GM21381 (cell line): ENCODE data around the gene POLR1H.
A peak's percentile ranks its signal among the peaks of the same experiment; 100 is the strongest.

Source experiments
- ATAC-seq: cut with Tn5 transposase; IDR thresholded peaks from one replicate; pipeline ENCODE4 v1.9.1; 2021; ENCODE audit warnings: mild to moderate bottlenecking, moderate library complexity; ENCODE audit not compliant: unreplicated experiment

The POLR1H gene

GRCh38 chr6:30061858-30062458 lies 893 bp downstream of the POLR1H start:
- ATAC-seq = peak; percentile 22

GRCh38 chr6:30062471-30063178 lies 1.6 kb downstream of the POLR1H start:
- ATAC-seq = no peak

GRCh38 chr6:30063315-30063714 lies 2.2 kb downstream of the POLR1H start:
- ATAC-seq = no peak

- ATAC-seq = no peak
These were observed 5.0 kb downstream of the POLR1H start for GRCh38 chr6:30066082-30066481.

- ATAC-seq = peak; percentile 97
These were observed 5.8 kb downstream of the POLR1H start, which contains the start of gene PPP1R11 for GRCh38 chr6:30066577-30067459. Gene PPP1R11, plus strand, starts transcription at chr6:30067198. Its CDS starts 213 bp downstream, at chr6:30067411.

- no peak for ATAC-seq
These were observed 6.5 kb downstream of the POLR1H start for GRCh38 chr6:30067460-30068139.

GRCh38 chr6:30071081-30071818 lies 10.2 kb downstream of the POLR1H start:
- no peak for ATAC-seq

- no peak for ATAC-seq
These were observed 10.8 kb downstream of the POLR1H start for GRCh38 chr6:30071858-30072257.

- no peak for ATAC-seq
These were observed 12.6 kb downstream of the POLR1H start for GRCh38 chr6:30073489-30074235.

- ATAC-seq = no peak
These were observed 13.4 kb downstream of the POLR1H start for GRCh38 chr6:30074331-30075093.

- ATAC-seq = no peak
These were observed 14.2 kb downstream of the POLR1H start, which contains the start of gene RNF39 for GRCh38 chr6:30075094-30075789. Gene RNF39, minus strand, starts transcription at chr6:30075769. Its CDS starts 184 bp downstream, at chr6:30075585.

- no peak for ATAC-seq
These were observed 15.0 kb downstream of the POLR1H start for GRCh38 chr6:30075790-30076732.

GRCh38 chr6:30077218-30077617 lies 16.2 kb downstream of the POLR1H start:
- no peak for ATAC-seq

- ATAC-seq = no peak
These were observed 26.8 kb downstream of the POLR1H start for GRCh38 chr6:30087876-30088275.

- ATAC-seq = no peak
These were observed 30.7 kb downstream of the POLR1H start for GRCh38 chr6:30091577-30092381.

- ATAC-seq = no peak
These were observed 31.9 kb downstream of the POLR1H start for GRCh38 chr6:30092852-30093543.
